PC-3 (cell line): ENCODE results near the gene OPN1MW.
"Not testable (repeated sequence)": the region's sequence is repeated elsewhere in the genome, so short reads cannot be mapped to it uniquely, and the experiment has no call there.

Experiments
- CTCF ChIP-seq: fragments of 300-600 bp; sonication (generic); conservative IDR thresholded peaks from 2 replicates; pipeline ENCODE4 v1.5.1; 2017; ENCODE audit warnings: antibody characterized with exemption, low read depth, mild to moderate bottlenecking, low read length
- EZH2 ChIP-seq: fragments of 300-600 bp; sonication (generic); IDR thresholded peaks from one replicate; pipeline ENCODE4 v1.6.1; 2017; ENCODE audit warnings: antibody characterized with exemption, mild to moderate bottlenecking, low read length; ENCODE audit not compliant: unreplicated experiment

- TF ChIP-seq CTCF, EZH2: not testable (repeated sequence)
Measured at GRCh38 chrX:154192846-154193245, 10.4 kb downstream of the OPN1MW start.
